GM21367 (cell line): ENCODE data around the gene DNAJB9.
A peak's percentile ranks its signal among the peaks of the same experiment; 100 is the strongest.

ENCODE experiments used
- ATAC-seq: cut with Tn5 transposase; IDR thresholded peaks from one replicate; pipeline ENCODE4 v1.9.1; 2021; ENCODE audit not compliant: unreplicated experiment

DNAJB9 gene

GRCh38 chr7:108604307-108605077, 34.8 kb downstream of the DNAJB9 start:
- ATAC-seq: no peak

- no peak for ATAC-seq
These were observed 36.0 kb downstream of the DNAJB9 start for GRCh38 chr7:108605559-108606201.

DNA sequence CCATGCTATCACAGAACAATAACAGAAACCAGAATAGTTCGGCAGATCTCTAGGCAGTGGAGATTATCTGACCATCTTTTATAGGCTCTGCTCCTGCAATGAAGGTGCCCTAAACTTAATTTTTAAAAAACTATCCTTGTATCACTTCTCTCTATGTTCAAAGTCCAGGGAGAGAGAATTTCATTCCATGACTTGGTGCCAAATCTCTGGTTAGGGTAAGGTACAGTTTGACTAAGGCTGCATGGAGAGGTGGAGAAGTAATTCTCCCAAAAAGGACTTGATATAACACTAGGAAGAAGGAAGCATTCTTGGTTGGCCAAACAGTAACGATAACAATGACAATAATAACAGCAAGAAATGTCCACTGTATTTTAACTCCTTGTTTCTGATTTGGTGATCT, 40.0 kb downstream of the DNAJB9 start:
- no peak for ATAC-seq

DNA sequence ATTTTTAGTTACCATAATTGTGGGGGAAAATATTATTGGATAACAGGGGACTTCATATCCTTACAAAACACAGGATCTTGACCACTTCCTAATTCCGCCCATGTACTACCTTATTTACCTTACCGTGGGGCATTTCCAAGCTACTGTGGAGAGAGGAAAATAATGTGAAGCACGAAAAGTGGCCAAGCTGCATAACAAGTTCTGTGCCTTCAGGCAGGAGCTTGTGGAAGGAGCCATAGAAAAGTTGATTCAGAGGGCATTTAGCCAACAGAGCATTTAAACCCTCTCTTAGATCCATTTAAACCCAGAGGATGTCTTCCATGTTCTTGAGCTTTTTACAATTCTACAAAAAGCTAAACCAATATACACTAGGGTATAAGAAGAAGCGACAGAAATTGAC, 41.6 kb downstream of the DNAJB9 start:
- ATAC-seq: no peak

DNA sequence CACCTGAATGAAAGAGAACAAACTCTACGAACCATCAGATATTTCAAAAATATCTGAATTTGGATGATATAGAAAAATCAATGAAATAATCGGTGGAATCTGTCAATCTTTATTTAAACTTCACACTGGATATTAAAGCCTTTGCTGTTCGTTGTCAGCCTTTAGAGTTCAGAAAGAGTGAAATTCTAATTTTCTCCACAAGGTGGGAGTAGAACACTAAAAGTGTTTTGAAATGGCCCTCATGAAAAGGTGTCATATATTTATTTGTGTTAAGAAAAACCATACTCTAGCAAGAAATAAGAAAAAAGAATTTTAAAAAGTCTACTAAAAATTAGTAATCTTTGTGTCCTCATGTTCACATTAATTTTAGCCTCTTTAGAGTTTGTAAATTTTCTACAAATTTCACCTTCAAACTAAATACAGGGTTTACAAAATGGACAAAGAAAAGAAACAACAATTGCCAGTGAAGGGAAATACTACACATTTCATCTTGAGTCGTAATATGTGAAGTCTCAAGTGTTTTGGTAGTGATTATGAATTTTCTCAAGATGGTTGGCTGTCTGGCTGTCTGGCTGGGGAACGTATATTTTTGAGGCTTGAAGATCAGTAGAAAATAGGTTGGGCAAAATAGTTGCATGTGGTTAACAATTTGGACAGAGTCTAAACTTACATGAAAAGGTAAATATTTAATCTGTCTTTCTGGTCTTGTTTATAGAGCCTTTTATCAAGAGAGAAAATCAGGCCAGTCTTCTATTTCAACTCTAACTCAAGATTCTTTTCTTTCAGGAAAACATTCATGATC, 43.7 kb downstream of the DNAJB9 start:
- ATAC-seq: peak; percentile 66

- ATAC-seq: no peak
These were observed 44.3 kb downstream of the DNAJB9 start for GRCh38 chr7:108613949-108614381.

- no peak for ATAC-seq
These were observed 45.2 kb downstream of the DNAJB9 start for GRCh38 chr7:108614896-108615295.

DNA sequence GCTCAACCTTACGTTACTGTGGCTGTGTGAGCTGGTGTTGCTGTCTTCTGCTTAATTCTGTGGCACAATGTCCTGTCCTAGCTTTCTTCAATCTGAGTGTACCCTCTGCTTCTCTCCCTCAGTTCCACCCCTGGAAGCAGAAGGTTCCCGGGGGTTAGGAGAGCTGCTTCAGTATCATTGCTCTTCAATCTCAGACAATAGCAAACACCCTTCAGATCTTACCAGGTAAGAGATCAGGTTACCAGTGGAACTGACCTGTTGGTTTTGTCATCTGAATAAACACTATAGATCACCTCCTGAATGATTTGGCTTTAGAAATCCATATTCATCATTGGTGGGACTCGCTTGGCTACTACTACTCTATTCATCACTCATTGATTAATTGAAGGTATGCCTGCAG, 48.4 kb downstream of the DNAJB9 start:
- no peak for ATAC-seq

- ATAC-seq: peak; percentile 50
These were observed 53.5 kb downstream of the DNAJB9 start for GRCh38 chr7:108623220-108623619.
